Mesothelial cell of epicardium (in vitro differentiated cells): Measurements from ENCODE around the gene KRTAP12-4. TPM values are rescaled to one million over a fixed set of nuclear protein-coding genes. Genes with fewer than 3 reads are reported as not detected.
"Not testable (repeated sequence)": the region's sequence is repeated elsewhere in the genome, so short reads cannot be mapped to it uniquely, and the experiment has no call there.

Experiments
- DNase-seq, 2 experiments: peaks; one replicate each; pipeline ENCODE4 v3.0.0; 2021; ENCODE audit warnings: low spot score in 2 of 2; ENCODE audit not compliant: unreplicated experiment in 2 of 2
- H3K27ac Mint-ChIP-seq: 2 replicates; pipeline ENCODE4 v1.8.0; 2021; ENCODE audit warnings: mixed read lengths
- H3K27me3 Mint-ChIP-seq: 2 replicates; pipeline ENCODE4 v1.8.0; 2021; ENCODE audit warnings: low read depth, mixed read lengths
- H3K36me3 Mint-ChIP-seq: 2 replicates; pipeline ENCODE4 v1.8.0; 2021; ENCODE audit warnings: mixed read lengths
- H3K4me1 Mint-ChIP-seq: 2 replicates; pipeline ENCODE4 v1.8.0; 2021; ENCODE audit warnings: mixed read lengths
- H3K4me3 Mint-ChIP-seq: 2 replicates; pipeline ENCODE4 v1.8.0; 2021; ENCODE audit warnings: mild to moderate bottlenecking, moderate library complexity, mixed read lengths
- H3K9me3 Mint-ChIP-seq: 2 replicates; pipeline ENCODE4 v1.8.0; 2021; ENCODE audit warnings: mixed read lengths
- CTCF ChIP-seq: fragments of 200-600 bp; sonication (generic); IDR thresholded peaks from one replicate; pipeline ENCODE4 v1.5.0; 2021; ENCODE audit warnings: antibody characterized with exemption; ENCODE audit not compliant: unreplicated experiment
- total RNA-seq: library from RNA; stranded (reverse); gene quantifications from 3 replicates; pipeline ENCODE4 v1.2.1, GENCODE V29; 2021

KRTAP12-4 gene
- total RNA-seq, 1 donor from 2014 or later: not detected

GRCh38 chr21:44664691-44665090 is 10.2 kb upstream of the KRTAP12-4 start:
- H3K27me3 Mint-ChIP-seq: peaks cover 4% of the 10 kb centered on the region
- no peak for DNase-seq
- H3K4me3 Mint-ChIP-seq: no peak overlapping the region
- no peaks in the 10 kb centered on the region for H3K36me3 Mint-ChIP-seq
- H3K9me3 Mint-ChIP-seq: peaks cover 36% of the 10 kb centered on the region
- peaks cover 4% of the 10 kb centered on the region for H3K4me1 Mint-ChIP-seq
- no peak overlapping the region for H3K27ac Mint-ChIP-seq
- no peak for TF ChIP-seq CTCF

DNA sequence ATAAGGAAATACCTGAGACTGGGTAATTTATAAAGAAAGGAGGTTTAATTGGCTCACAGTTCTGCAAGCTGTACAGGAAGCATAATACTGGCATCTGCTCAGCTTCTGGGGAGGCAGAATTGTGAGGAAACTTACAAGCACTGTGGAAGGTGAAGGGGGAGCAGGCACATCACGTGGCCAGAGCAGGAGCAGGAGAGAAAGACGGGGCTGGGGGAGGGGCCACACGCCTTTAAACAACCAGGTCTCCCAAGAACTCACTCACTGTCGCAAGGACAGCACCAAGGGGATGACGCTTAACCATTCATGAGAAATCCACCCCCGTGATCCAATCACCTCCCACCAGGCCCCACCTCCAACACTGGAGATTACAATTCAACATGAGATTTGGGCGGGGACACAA is 7.1 kb upstream of the KRTAP12-4 start:
- H3K9me3 Mint-ChIP-seq: peaks cover 31% of the 10 kb centered on the region
- H3K4me3 Mint-ChIP-seq, H3K4me1 Mint-ChIP-seq, H3K27me3 Mint-ChIP-seq, H3K36me3 Mint-ChIP-seq, H3K27ac Mint-ChIP-seq: not testable (repeated sequence)
- peak in 1 of 2 experiments; percentile 7 for DNase-seq

GRCh38 chr21:44658913-44659595 is 4.6 kb upstream of the KRTAP12-4 start:
- peaks cover 7% of the 10 kb centered on the region for H3K27me3 Mint-ChIP-seq
- DNase-seq: peak in 1 of 2 experiments; percentile 13
- H3K4me1 Mint-ChIP-seq: no peaks in the 10 kb centered on the region
- H3K27ac Mint-ChIP-seq: no peak overlapping the region
- H3K9me3 Mint-ChIP-seq: peaks cover 35% of the 10 kb centered on the region
- H3K4me3 Mint-ChIP-seq: no peak overlapping the region
- TF ChIP-seq CTCF: no peak
- peaks cover 1% of the 10 kb centered on the region for H3K36me3 Mint-ChIP-seq

- Mint-ChIP-seq H3K4me3 (no peak overlapping the region), H3K9me3 (peaks cover 30% of the 10 kb centered on the region)
Observed at GRCh38 chr21:44658541-44658910, 4.1 kb upstream of the KRTAP12-4 start.

DNA sequence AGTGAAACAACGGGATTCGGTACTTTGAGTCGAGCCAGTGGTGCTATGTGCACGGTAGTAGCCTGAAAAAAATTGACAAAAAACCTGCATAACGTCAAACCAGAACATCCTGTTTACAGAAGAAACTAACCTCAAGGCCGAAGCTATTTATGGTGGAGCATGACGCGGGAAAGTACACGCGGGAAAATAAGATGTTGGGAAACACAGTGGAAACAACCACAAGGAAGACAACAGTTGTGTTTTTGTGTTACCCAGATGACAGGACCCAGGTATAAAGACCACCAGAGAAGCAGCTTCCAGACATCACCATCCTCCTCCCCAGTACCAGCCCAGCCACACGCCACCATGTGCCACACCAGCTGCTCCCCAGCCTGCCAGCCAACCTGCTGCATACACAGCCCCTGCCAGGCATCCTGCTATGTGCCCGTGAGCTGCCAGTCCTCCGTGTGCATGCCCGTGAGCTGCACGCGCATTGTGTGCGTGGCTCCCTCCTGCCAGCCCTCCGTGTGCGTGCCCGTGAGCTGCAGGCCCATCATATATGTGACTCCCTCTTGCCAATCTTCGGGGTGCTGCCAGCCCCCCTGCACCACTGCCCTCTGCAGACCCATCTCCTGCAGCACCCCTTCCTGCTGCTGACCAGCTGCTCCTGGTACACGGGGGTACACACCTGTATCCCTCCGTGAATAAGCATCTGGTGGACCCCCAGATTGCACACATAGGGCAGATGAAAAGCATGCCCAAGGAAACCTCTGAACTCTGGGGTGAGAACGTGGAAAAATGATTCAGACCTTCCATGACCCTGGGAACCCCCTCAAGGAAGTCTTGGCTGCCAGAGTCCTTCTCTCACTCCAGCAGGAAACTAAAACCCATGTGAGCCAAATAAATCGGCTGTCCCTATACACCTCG is 3.4 kb upstream of the KRTAP12-4 start, which contains the start of gene KRTAP12-3:
KRTAP12-3 (plus strand) TSS at position 298 of the 906 bp plus-strand sequence; CDS start at position 346, 48 bp downstream.
- Mint-ChIP-seq H3K4me1 (no peaks in the 10 kb centered on the region), H3K4me3 (no peak within 1 kb of the TSS), H3K27me3 (peaks cover 7% of the 10 kb centered on the region), H3K36me3 (peaks cover 1% of the 10 kb centered on the region), H3K27ac (no peak within 1 kb of the TSS), H3K9me3 (peaks cover 24% of the 10 kb centered on the region)
- DNase-seq: peak in 1 of 2 experiments; percentile 20
- no peak for TF ChIP-seq CTCF

More at GRCh38 chr21:44658541-44658910, 4.1 kb upstream of the KRTAP12-4 start:
- no peak for TF ChIP-seq CTCF
- no peaks in the 10 kb centered on the region for H3K4me1 Mint-ChIP-seq
- DNase-seq: peak in 1 of 2 experiments; percentile 16
- peaks cover 7% of the 10 kb centered on the region for H3K27me3 Mint-ChIP-seq
- H3K36me3 Mint-ChIP-seq: peaks cover 1% of the 10 kb centered on the region
- H3K27ac Mint-ChIP-seq: no peak overlapping the region

DNA sequence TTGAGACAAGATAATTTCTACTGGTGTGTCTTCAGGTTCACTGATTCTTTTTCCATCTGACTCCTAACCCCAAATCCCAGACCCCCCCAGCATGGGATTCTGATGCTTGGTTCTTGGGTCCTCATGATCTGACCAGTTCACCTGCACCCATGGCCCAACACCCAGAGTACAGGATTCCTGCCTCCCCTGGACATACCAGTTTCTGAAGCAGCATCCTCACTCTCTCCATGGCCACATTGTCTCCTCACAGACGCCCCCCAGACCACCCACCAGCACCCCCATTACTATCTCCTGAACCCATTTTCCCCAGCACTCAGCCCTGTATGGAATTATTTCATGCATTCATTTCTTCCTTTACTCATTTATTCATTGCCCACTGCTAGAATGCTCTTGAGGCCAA is 2.4 kb upstream of the KRTAP12-4 start:
- no peak for DNase-seq
- Mint-ChIP-seq H3K4me1 (no peaks in the 10 kb centered on the region), H3K9me3 (peaks cover 19% of the 10 kb centered on the region), H3K36me3 (peaks cover 1% of the 10 kb centered on the region), H3K27me3 (peaks cover 6% of the 10 kb centered on the region), H3K27ac (no peak overlapping the region), H3K4me3 (no peak overlapping the region)
- TF ChIP-seq CTCF: no peak
